Measurements from ENCODE around the gene STAB1.

The STAB1 gene

GRCh38 chr3:52458031-52458760 lies 36.9 kb upstream of the STAB1 start:
- DNase-seq (ENCODE audit: low spot score), result no peak

- no peak for DNase-seq (ENCODE audit: low spot score)
Observed at GRCh38 chr3:52458770-52459545, 36.2 kb upstream of the STAB1 start.

- DNase-seq (ENCODE audit: low spot score), result no peak
Observed at GRCh38 chr3:52461874-52462273, 33.3 kb upstream of the STAB1 start.

GRCh38 chr3:52463416-52463815 lies 31.7 kb upstream of the STAB1 start:
- DNase-seq (ENCODE audit: low spot score), result no peak

- DNase-seq (ENCODE audit: low spot score), result no peak
Observed at GRCh38 chr3:52468336-52468735, 26.8 kb upstream of the STAB1 start.

GRCh38 chr3:52469001-52469400 lies 26.1 kb upstream of the STAB1 start:
- DNase-seq (ENCODE audit: low spot score), result no peak

- DNase-seq (ENCODE audit: low spot score), result no peak
Observed at GRCh38 chr3:52470920-52471319, 24.2 kb upstream of the STAB1 start.

GRCh38 chr3:52471371-52472238 lies 23.5 kb upstream of the STAB1 start:
- peak; percentile 68 for DNase-seq (ENCODE audit: low spot score)

GRCh38 chr3:52472239-52473000 lies 22.7 kb upstream of the STAB1 start:
- no peak for DNase-seq (ENCODE audit: low spot score)

- no peak for DNase-seq (ENCODE audit: low spot score)
Observed at GRCh38 chr3:52473026-52473425, 22.1 kb upstream of the STAB1 start.

GRCh38 chr3:52477076-52477795 lies 17.9 kb upstream of the STAB1 start:
- DNase-seq (ENCODE audit: low spot score), result no peak

GRCh38 chr3:52477796-52478095 lies 17.4 kb upstream of the STAB1 start:
- no peak for DNase-seq (ENCODE audit: low spot score)

GRCh38 chr3:52479037-52479876 lies 15.9 kb upstream of the STAB1 start:
- DNase-seq (ENCODE audit: low spot score), result no peak

- DNase-seq (ENCODE audit: low spot score), result no peak
Observed at GRCh38 chr3:52479877-52480575, 15.1 kb upstream of the STAB1 start.

- DNase-seq (ENCODE audit: low spot score), result no peak
Observed at GRCh38 chr3:52480768-52481715, 14.1 kb upstream of the STAB1 start.

GRCh38 chr3:52481819-52482521 lies 13.2 kb upstream of the STAB1 start:
- DNase-seq (ENCODE audit: low spot score), result peak; percentile 81

- DNase-seq (ENCODE audit: low spot score), result no peak
Observed at GRCh38 chr3:52483081-52483480, 12.1 kb upstream of the STAB1 start.
